IPS-20b (cell line): ENCODE measurements around the gene DNMBP.

ENCODE experiments used
- H3K27ac ChIP-seq: one replicate; pipeline ENCODE4 v1.5.1; 2013; ENCODE audit warnings: low read length
- H3K27me3 ChIP-seq: 2 replicates; pipeline ENCODE4 v1.6.1; 2013; ENCODE audit warnings: mild to moderate bottlenecking, low read length, inconsistent platforms; ENCODE audit not compliant: insufficient read depth
- H3K36me3 ChIP-seq: 2 replicates; pipeline ENCODE4 v1.6.1; 2013; ENCODE audit warnings: low read depth, mild to moderate bottlenecking, inconsistent platforms, low read length, moderate library complexity; ENCODE audit not compliant: insufficient read depth
- H3K4me1 ChIP-seq: 2 replicates; pipeline ENCODE4 v1.6.1; 2013; ENCODE audit warnings: mild to moderate bottlenecking, control low read depth, inconsistent platforms, low read length, moderate library complexity; ENCODE audit not compliant: insufficient read depth
- H3K4me3 ChIP-seq: 2 replicates; pipeline ENCODE4 v1.5.1; 2013; ENCODE audit warnings: mild to moderate bottlenecking, low read length, inconsistent platforms
- H3K9ac ChIP-seq: 2 replicates; pipeline ENCODE4 v1.6.1; 2013; ENCODE audit warnings: low read depth, mild to moderate bottlenecking, inconsistent platforms, low read length, moderate library complexity
- H3K9me3 ChIP-seq: 2 replicates; pipeline ENCODE4 v1.6.1; 2013; ENCODE audit warnings: mild to moderate bottlenecking, low read depth, low read length, inconsistent platforms; ENCODE audit not compliant: insufficient read depth

Gene DNMBP

DNA sequence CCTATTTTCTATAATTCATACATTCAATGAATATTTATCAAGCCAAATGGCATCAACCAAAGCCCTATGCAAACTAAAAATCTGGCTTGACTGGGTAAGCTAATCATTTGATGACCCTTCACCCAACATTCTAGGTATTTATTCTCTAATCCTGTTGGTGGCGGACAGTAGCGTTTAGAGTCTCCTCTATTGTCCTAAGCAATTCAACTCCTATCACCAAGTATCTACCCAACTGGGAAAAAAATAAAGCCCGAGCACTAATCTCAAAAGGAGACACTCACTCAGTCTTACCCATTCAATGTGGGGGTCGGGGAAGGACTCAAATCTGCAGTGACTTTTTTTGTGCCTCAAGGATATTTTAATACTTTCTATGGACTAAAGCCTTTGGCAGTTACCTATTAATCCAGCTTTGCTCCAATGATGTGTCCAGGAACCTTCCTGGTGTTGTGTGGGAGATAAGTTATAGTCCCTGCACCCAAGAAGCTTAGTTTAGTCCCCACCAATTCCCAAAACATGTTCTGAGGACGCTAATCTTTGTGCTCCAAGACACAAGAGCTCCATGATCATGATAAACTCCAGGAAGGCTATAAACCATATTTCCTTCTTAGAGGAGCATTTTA is 30.6 kb downstream of the DNMBP start:
- Histone ChIP-seq H3K36me3 (no peaks in the 10 kb centered on the region), H3K27me3 (no peaks in the 10 kb centered on the region), H3K9ac (no peak overlapping the region), H3K4me3 (no peak overlapping the region), H3K4me1 (0 out of 2 replicates have a peak, but pooled peaks cover 6% of the 10 kb centered on the region), H3K27ac (no peak overlapping the region), H3K9me3 (no peaks in the 10 kb centered on the region)

DNA sequence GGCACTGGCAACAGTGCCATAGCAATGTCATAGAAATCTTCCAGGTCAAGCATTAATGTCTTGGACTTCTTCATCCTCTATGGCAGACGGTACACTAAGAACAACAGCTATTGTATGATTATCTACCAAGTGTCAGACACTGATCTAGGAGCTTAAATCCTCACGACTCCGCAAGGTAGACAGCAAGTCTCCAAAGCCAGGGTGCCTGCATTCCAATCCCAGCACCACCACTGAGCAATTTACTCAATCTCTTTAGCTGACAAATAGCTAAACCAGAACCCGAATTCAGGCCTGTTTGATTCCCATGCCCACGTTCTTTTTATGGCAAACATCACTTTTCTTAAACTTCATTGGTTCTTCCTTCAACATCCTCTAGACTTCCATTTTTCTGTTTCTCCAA is 31.8 kb downstream of the DNMBP start:
- Histone ChIP-seq H3K9me3 (no peaks in the 10 kb centered on the region), H3K9ac (no peak overlapping the region), H3K27me3 (no peaks in the 10 kb centered on the region), H3K27ac (no peak overlapping the region), H3K36me3 (no peaks in the 10 kb centered on the region), H3K4me1 (0 out of 2 replicates have a peak, but pooled peaks cover 6% of the 10 kb centered on the region), H3K4me3 (no peak overlapping the region)

DNA sequence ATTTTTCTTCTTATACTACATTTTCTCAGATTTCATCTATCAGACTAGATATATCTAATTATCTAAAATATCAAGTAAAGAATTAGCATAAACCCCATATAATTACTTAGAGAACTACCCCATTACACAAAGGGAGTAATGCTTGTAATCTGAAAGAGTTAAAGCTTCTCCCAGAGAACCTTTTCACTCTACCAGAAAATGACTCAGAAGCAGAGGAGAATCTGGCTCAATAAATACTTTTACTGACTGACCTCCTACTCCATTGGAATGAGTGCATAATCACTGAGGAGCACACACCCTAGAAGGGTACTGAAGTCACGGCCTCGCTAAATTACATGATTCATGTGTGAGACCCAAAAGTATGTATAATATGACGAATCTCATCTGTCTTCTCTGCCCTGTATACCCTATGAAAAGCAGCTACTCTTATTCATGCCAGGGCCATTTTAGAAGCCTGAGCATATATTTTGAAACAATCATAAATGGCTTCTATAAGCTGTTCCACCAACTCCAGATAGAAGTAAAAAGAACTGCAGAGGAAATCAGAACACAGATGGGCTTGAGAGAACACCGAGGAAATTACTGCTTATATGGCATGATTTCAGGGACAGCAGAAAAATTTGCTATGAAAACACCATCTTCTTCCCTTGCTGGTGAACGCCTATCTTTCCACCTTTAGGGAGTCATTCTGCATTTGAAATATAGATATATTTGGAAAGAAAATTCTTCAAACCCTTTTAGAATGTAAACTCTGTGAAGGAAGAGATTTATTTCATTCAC is 32.7 kb downstream of the DNMBP start:
- Histone ChIP-seq H3K27me3 (no peaks in the 10 kb centered on the region), H3K9me3 (no peaks in the 10 kb centered on the region), H3K27ac (no peak overlapping the region), H3K4me1 (0 out of 2 replicates have a peak, but pooled peaks cover 6% of the 10 kb centered on the region), H3K36me3 (no peaks in the 10 kb centered on the region), H3K4me3 (no peak overlapping the region), H3K9ac (no peak overlapping the region)

DNA sequence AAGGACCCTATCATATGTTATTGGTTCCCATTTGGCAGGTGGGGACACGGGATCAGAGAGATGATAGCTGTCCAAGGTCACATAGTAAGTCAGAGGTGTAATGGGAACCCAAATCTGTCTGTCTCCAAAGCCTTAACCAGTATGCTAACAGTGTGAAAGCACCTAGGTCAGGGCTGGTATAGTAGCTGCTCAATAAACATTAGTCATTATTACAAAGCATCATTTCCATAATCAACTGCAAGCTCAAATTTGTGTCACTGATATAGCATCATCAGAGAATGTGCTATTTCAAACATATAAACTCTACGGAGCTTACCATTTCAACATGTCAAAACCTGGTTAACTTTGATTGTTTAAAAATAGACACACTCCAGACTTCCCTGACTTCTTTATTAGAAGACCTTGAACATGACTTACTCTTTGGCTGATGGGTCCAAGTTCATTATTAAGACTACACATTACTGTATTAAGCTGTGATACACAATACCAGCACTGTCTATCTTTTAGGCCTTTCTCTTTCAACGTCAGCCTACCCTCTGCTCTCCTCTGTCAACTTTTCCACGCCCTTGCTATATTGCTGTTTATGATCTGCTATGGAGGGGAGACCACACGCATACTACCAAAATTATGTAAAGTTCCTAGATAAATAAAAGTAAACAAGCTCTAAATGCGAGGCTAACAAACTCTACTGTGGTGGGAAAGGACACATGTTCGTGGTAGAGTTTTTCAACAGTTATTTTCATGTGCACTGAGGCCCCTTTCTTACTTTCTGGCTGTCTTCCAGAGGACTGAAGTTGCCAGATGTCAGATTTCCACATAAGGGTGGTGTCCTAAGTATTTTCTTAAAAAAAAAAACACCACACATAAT is 33.6 kb downstream of the DNMBP start:
- H3K4me1 ChIP-seq, result 0 out of 2 replicates have a peak, but pooled peaks cover 6% of the 10 kb centered on the region
- no peak overlapping the region for H3K9ac ChIP-seq
- H3K9me3 ChIP-seq, result no peaks in the 10 kb centered on the region
- H3K27me3 ChIP-seq, result no peaks in the 10 kb centered on the region
- no peaks in the 10 kb centered on the region for H3K36me3 ChIP-seq
- no peak overlapping the region for H3K27ac ChIP-seq
- no peak overlapping the region for H3K4me3 ChIP-seq

DNA sequence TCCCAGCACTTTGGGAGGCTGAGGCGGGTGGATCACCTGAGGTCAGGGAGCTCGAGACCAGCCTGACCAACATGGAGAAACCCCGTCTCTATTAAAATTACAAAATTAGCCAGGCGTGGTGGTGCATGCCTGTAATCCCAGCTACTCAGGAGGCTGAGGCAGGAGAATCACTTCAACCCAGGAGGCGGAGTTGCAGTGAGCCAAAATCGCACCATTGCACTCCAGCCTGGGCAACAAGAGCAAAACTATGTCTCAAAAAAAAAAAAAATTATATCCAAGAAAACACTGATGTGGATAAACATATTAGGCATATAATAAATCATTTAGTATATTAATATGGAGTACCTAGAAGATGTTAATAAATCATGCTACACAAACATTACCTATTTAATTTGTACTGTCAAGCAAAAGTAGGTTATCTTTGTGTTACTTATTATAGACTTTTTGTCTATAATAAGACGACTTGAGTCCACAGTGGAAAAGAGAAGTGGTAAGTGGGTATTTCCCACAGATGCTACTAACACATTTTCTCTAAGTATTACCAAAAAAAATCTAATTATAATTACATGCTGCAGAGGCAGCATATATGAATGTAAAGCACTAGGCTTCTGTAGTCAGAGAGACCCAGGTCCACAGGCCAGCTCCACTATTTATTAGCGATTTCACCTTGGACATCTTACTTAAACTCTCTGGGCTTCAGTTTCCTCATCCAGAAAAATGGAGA is 34.5 kb downstream of the DNMBP start:
- H3K27me3 ChIP-seq, result no peaks in the 10 kb centered on the region
- H3K27ac ChIP-seq, result no peak overlapping the region
- 0 out of 2 replicates have a peak, but pooled peaks cover 6% of the 10 kb centered on the region for H3K4me1 ChIP-seq
- H3K9me3 ChIP-seq, result no peaks in the 10 kb centered on the region
- H3K9ac ChIP-seq, result no peak overlapping the region
- no peak overlapping the region for H3K4me3 ChIP-seq
- H3K36me3 ChIP-seq, result peaks cover 3% of the 10 kb centered on the region; the same call in 1 of the 2 replicates

DNA sequence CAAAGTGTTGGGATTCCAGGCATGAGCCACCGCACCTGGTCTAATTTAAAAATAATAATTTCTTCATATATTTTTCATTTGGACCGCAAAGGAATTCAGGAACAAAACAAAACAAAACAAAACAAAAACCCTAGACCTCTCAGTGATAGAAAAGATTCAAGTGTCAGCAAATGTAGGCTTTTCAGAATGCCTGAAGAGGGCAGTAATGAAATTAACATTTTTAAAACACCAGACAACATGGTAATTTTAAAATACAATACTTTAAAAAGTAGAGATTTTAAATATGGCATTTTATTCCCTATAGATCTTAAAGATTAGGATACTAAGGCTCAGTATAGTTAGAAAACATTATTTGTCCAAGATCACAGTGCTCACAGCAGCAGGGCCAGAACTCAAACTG is 36.6 kb downstream of the DNMBP start:
- peaks cover 6% of the 10 kb centered on the region; the same call in 1 of the 2 replicates for H3K36me3 ChIP-seq
- no peaks in the 10 kb centered on the region for H3K9me3 ChIP-seq
- H3K27ac ChIP-seq, result no peak overlapping the region

DNA sequence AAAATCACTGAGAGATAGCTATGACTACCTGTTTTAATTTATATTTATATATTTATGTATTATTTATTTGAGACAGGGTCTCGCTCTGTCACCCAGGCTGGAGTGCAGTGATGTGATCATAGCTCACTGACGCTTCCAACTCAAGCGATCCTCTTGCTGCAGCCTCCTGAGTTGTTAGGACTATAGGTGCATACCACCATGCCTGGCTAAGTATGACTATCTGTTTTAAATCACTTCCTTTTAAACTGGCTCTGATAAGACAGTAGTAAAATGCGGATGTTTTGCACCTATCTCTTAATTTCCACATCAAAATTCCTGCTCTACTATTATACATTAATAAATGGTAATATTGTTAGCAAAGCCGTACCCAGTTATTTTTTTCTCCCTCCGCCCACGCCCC is 41.8 kb downstream of the DNMBP start:
- Histone ChIP-seq H3K4me3 (no peak overlapping the region), H3K9ac (no peak overlapping the region), H3K27me3 (no peaks in the 10 kb centered on the region), H3K4me1 (no peaks in the 10 kb centered on the region), H3K27ac (no peak overlapping the region), H3K36me3 (peaks cover 6% of the 10 kb centered on the region; the same call in 1 of the 2 replicates), H3K9me3 (no peaks in the 10 kb centered on the region)

More for the DNA sequence above, 36.6 kb downstream of the DNMBP start:
- H3K4me1 ChIP-seq, result 0 out of 2 replicates have a peak, but pooled peaks cover 5% of the 10 kb centered on the region
- H3K27me3 ChIP-seq, result no peaks in the 10 kb centered on the region
- H3K4me3 ChIP-seq, result no peak overlapping the region
- no peak overlapping the region for H3K9ac ChIP-seq

DNA sequence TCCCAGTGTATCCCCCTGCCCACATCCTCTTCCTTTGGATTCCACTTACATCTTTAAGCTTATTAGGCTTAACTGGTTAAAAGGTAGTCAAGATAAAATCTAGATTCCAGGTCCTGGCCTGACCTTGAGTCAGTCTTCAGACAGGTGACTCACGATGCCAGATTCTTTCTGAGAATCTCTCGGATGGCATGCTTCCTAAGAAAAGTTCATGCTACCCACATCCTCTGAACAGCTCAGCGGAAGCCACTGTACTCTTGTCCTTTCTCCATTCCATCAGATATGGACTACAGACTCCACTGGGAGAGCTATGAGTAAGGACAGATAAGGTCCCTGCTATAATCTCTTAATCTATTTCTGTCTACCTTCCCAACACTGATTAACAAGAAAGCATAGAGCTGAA is 43.4 kb downstream of the DNMBP start:
- Histone ChIP-seq H3K27ac (no peak overlapping the region), H3K4me3 (no peak overlapping the region), H3K4me1 (no peaks in the 10 kb centered on the region), H3K9ac (no peak overlapping the region), H3K27me3 (no peaks in the 10 kb centered on the region), H3K36me3 (peaks cover 6% of the 10 kb centered on the region; the same call in 1 of the 2 replicates), H3K9me3 (no peaks in the 10 kb centered on the region)

DNA sequence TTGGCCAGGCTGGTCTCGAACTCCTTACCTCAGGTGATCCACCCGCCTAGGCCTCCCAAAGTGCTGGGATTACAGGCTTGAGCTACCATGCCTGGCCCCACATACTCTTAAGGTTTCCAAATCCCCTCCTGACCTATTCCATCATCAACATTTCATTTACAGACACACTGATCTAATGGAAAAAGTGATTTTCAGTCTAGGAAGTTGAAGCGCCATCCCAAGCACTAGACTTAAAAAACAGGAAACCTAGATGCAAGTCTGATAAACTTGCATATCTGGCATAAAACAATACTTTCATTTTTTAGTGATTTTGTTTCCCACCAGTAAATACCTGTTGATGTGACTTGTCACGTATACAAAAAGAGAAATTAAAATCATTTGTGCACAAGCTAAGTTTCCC is 44.0 kb downstream of the DNMBP start:
- H3K27me3 ChIP-seq, result no peaks in the 10 kb centered on the region
- no peak overlapping the region for H3K4me3 ChIP-seq
- no peaks in the 10 kb centered on the region for H3K4me1 ChIP-seq
- no peak overlapping the region for H3K9ac ChIP-seq
- no peaks in the 10 kb centered on the region for H3K9me3 ChIP-seq
- no peak overlapping the region for H3K27ac ChIP-seq
- peaks cover 6% of the 10 kb centered on the region; the same call in 1 of the 2 replicates for H3K36me3 ChIP-seq

DNA sequence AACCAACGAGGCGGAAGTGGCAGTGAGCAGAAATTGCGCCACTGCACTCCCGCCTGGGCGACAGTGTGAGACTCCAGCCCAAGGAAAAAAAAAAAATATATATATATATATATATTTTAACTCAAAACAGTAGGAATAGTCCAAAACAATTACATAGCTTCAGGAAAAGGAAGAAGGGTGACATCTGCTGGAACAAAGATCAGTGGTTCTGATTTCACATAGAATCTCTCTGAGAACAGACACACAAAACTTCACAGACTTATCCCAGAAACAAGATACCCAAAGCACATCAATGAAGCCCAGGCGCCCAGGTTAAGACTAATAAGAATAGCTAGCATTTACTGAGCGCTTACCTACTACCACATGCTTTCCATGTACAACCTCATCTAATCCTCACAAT is 45.0 kb downstream of the DNMBP start:
- Histone ChIP-seq H3K27ac (no peak overlapping the region), H3K9ac (no peak overlapping the region), H3K27me3 (no peaks in the 10 kb centered on the region), H3K4me1 (no peaks in the 10 kb centered on the region), H3K9me3 (no peaks in the 10 kb centered on the region), H3K4me3 (no peak overlapping the region), H3K36me3 (no peaks in the 10 kb centered on the region)
